Suprapubic skin (tissue), 4 donors: ENCODE data around the gene XXYLT1. TPM values are rescaled to one million over a fixed set of nuclear protein-coding genes. Genes with fewer than 3 reads are reported as not detected.

Source experiments
- DNase-seq, 2 donors: peaks; one replicate each; pipeline ENCODE4 v3.0.0-alpha.2; 2019; ENCODE audit warnings: low spot score in 2 of 2
- H3K27ac ChIP-seq: fragments of 200-600 bp; sonication (generic); one replicate; pipeline ENCODE4 v1.5.1; 2019
- H3K27me3 ChIP-seq: fragments of 200-600 bp; sonication (generic); one replicate; pipeline ENCODE4 v1.5.1; 2019
- H3K36me3 ChIP-seq: fragments of 200-600 bp; sonication (generic); one replicate; pipeline ENCODE4 v1.5.1; 2019
- H3K4me1 ChIP-seq: fragments of 200-600 bp; sonication (generic); one replicate; pipeline ENCODE4 v1.5.1; 2019
- H3K4me3 ChIP-seq: fragments of 200-600 bp; sonication (generic); one replicate; pipeline ENCODE4 v1.5.1; 2019; ENCODE audit warnings: mild to moderate bottlenecking
- H3K9me3 ChIP-seq: fragments of 200-600 bp; sonication (generic); one replicate; pipeline ENCODE4 v1.5.1; 2019
- EP300 ChIP-seq: sonication (generic); formaldehyde crosslinking; IDR thresholded peaks from one replicate; pipeline ENCODE4 v1.6.1; 2017; ENCODE audit warnings: antibody characterized with exemption
- POLR2A ChIP-seq, 2 donors: fragments of 450-650 bp; IDR thresholded peaks; one replicate each; pipeline ENCODE4 v1.6.1; 2017; ENCODE audit warnings: antibody characterized with exemption in 2 of 2, mild to moderate bottlenecking in 2 of 2, moderate library complexity in 2 of 2
- POLR2AphosphoS5 ChIP-seq, 3 donors: sonication (generic); formaldehyde crosslinking; IDR thresholded peaks; one replicate each; pipeline ENCODE4 v1.6.1; 2017; ENCODE audit warnings: antibody characterized with exemption in 3 of 3
- WGBS: methylation state at CpG from one replicate; pipeline ENCODE4 v1.1.5; 2018; 5-methylcytosine and 5-hydroxymethylcytosine counted together
- total RNA-seq, 4 donors: library from RNA; depleted of rRNA; stranded (reverse); fragments of >200 nt; gene quantifications; one replicate each; pipeline ENCODE4 v1.1.0, GENCODE V29; 2016
- TF ChIP-seq, protein P1 (sequence below), 2 donors: fragments of 200-600 bp in 1 of 2; fragments of 450-650 bp in 1 of 2; sonication (generic) in 1 of 2; IDR thresholded peaks; one replicate each; pipeline ENCODE4 v1.5.1; 2016 to 2019; ENCODE audit warnings: antibody characterized with exemption in 2 of 2, mild to moderate bottlenecking in 1 of 2, moderate library complexity in 1 of 2

XXYLT1 gene, protein sequence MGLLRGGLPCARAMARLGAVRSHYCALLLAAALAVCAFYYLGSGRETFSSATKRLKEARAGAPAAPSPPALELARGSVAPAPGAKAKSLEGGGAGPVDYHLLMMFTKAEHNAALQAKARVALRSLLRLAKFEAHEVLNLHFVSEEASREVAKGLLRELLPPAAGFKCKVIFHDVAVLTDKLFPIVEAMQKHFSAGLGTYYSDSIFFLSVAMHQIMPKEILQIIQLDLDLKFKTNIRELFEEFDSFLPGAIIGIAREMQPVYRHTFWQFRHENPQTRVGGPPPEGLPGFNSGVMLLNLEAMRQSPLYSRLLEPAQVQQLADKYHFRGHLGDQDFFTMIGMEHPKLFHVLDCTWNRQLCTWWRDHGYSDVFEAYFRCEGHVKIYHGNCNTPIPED
- 10 to 100 TPM in 2 of 4 donors, 1 to 10 TPM in 2; 8.0 to 19.4 (median 13.2) TPM for total RNA-seq

DNA sequence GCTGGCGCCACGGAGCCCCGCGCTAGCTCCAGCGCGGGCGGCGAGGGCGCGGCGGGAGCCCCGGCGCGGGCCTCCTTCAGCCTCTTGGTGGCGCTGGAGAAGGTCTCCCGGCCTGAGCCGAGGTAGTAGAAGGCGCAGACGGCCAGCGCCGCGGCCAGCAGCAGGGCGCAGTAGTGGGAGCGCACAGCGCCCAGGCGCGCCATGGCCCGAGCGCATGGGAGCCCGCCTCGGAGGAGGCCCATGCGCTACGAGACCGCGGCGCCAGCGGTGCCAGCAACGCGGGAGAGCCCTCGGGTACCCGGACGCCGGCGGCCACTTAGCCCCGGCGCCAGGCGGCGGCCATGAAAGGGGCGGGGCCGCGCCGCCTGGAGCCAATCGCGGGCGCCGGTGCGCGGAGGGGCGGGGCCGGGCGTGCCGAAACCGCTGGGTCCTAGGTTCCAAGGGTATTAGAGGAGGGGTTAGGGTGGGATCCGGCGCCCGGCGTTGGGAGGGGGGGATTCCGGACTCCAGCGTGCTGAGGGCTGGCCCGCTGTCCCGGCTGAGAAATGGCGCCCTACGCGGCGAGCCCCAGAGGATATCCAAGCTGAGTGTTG is at the start of gene XXYLT1:
Gene XXYLT1, minus strand, starts transcription at position 343 of the 593 bp plus-strand sequence. Its CDS starts 101 bp downstream, at position 242.
- peak; percentile 90 to 94 for DNase-seq
- no peak for TF ChIP-seq EP300
- TF ChIP-seq, protein P1, sequence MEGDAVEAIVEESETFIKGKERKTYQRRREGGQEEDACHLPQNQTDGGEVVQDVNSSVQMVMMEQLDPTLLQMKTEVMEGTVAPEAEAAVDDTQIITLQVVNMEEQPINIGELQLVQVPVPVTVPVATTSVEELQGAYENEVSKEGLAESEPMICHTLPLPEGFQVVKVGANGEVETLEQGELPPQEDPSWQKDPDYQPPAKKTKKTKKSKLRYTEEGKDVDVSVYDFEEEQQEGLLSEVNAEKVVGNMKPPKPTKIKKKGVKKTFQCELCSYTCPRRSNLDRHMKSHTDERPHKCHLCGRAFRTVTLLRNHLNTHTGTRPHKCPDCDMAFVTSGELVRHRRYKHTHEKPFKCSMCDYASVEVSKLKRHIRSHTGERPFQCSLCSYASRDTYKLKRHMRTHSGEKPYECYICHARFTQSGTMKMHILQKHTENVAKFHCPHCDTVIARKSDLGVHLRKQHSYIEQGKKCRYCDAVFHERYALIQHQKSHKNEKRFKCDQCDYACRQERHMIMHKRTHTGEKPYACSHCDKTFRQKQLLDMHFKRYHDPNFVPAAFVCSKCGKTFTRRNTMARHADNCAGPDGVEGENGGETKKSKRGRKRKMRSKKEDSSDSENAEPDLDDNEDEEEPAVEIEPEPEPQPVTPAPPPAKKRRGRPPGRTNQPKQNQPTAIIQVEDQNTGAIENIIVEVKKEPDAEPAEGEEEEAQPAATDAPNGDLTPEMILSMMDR (IDR thresholded peaks at IDR 0.05) = peak; percentile 18 to 83
- Histone ChIP-seq H3K27ac (peak within 1 kb of the TSS; percentile 85), H3K36me3 (no peaks in the 10 kb centered on the region), H3K27me3 (no peaks in the 10 kb centered on the region), H3K9me3 (no peaks in the 10 kb centered on the region), H3K4me1 (peaks cover 26% of the 10 kb centered on the region), H3K4me3 (peak within 1 kb of the TSS; percentile 73)
- WGBS = 1% methylated on average over 31 of the region's 75 CpGs

DNA sequence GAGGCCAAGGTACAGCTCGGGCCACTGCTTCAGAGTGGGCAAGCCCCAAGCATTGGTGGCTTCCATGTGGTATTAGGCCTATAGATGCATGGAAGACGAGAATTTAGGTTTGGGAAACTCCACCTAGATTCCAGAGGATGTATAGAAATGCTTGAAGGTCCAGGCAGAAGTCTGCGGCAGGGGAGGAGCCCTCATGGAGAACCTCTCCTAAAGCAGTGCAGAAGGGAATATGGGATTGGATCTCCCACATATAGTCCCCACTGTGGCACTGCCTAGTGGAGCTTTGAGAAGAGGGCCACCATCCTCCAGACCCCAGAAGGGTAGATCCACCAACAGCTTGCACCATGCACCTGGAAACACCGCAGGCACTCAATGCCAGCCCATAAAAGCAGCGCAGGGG is 48.1 kb upstream of the XXYLT1 start:
- WGBS = 100% methylated on average over 3 of the region's 5 CpGs
- no peak overlapping the region for H3K27ac ChIP-seq
- no peak overlapping the region for H3K4me3 ChIP-seq
- H3K27me3 ChIP-seq = no peaks in the 10 kb centered on the region
- H3K36me3 ChIP-seq = peaks cover 27% of the 10 kb centered on the region
- no peak for DNase-seq
- TF ChIP-seq, protein P1 (IDR thresholded peaks at IDR 0.05) = no peak
- TF ChIP-seq EP300 (no peak), POLR2AphosphoS5 (IDR thresholded peaks at IDR 0.05) (no peak), POLR2A (IDR thresholded peaks at IDR 0.05) (no peak)
- no peaks in the 10 kb centered on the region for H3K4me1 ChIP-seq
- no peaks in the 10 kb centered on the region for H3K9me3 ChIP-seq

DNA sequence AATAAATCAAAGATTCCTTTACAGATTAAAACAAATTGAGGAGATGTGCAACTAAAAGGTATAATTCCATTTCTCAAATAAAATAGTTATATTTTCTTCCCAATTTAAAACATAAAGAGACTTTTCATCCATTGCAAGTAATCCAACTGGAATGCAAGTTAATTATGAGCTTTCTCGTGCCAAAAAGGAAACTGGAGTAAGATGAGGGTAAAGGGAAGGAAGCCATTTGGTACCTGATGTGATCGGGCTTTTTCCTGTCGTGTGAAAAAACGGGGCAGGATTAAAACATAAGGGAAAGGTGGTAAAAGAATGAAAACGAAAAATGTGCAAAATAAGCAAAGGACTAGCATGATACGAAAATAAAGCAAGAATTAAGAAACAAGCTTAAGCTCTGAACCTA is 41.8 kb upstream of the XXYLT1 start:
- Histone ChIP-seq H3K36me3 (peaks cover 3% of the 10 kb centered on the region), H3K4me3 (no peak overlapping the region), H3K4me1 (no peaks in the 10 kb centered on the region), H3K9me3 (no peaks in the 10 kb centered on the region), H3K27ac (no peak overlapping the region), H3K27me3 (no peaks in the 10 kb centered on the region)
- TF ChIP-seq POLR2AphosphoS5 (IDR thresholded peaks at IDR 0.05) (no peak), EP300 (no peak), POLR2A (IDR thresholded peaks at IDR 0.05) (no peak)
- TF ChIP-seq, protein P1 (IDR thresholded peaks at IDR 0.05) = no peak
- no peak for DNase-seq
- WGBS = 77% methylated on average over 6 of the region's 6 CpGs

DNA sequence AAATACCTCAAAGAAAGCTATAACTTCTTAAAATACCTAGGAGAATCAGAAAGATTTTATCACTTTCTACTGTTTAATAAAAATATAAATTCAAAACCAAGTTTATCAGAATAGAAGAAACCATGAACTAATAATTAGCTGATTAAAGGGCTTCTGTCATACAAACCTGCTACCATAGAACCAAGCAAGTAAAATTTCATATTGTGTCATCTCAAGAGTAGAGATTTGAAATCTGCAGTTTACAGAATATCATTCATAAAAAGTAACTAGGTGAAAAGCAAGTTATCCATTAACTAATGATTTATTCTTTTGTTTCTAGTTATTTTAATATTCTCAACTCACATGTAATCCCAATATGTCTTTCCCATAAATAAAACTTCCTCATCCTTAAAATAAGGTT is 36.8 kb upstream of the XXYLT1 start:
- no peak for DNase-seq
- H3K27ac ChIP-seq = no peak overlapping the region
- no peaks in the 10 kb centered on the region for H3K9me3 ChIP-seq
- no peaks in the 10 kb centered on the region for H3K27me3 ChIP-seq
- TF ChIP-seq POLR2AphosphoS5 (IDR thresholded peaks at IDR 0.05) (no peak), EP300 (no peak), POLR2A (IDR thresholded peaks at IDR 0.05) (no peak)
- TF ChIP-seq, protein P1 (IDR thresholded peaks at IDR 0.05) = no peak
- peaks cover 20% of the 10 kb centered on the region for H3K36me3 ChIP-seq
- H3K4me3 ChIP-seq = no peak overlapping the region
- H3K4me1 ChIP-seq = no peaks in the 10 kb centered on the region

DNA sequence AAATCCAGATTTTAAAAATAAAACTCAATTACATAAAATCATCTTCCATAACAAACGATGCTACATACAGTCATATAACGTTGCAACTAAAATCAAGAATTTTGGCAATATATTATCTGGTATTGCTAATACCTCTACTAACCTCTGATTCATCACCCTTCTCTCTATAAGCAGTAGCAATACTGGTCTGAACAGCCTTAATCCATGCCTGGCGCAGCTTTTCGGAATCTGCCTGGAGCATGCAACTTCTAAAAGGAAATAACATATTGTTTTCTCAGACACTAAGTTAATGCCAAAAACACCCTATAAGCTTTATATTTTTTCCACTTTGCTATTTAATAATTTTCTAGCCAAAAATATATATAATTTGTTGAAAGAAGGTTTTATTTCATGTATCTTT is 35.4 kb upstream of the XXYLT1 start:
- H3K27me3 ChIP-seq = no peaks in the 10 kb centered on the region
- no peak for DNase-seq
- H3K4me1 ChIP-seq = no peaks in the 10 kb centered on the region
- WGBS = 89% methylated on average over 4 of the region's 4 CpGs
- H3K36me3 ChIP-seq = peaks cover 28% of the 10 kb centered on the region
- TF ChIP-seq, protein P1 (IDR thresholded peaks at IDR 0.05) = no peak
- no peak for TF ChIP-seq POLR2A (IDR thresholded peaks at IDR 0.05)
- H3K27ac ChIP-seq = no peak overlapping the region
- H3K9me3 ChIP-seq = no peaks in the 10 kb centered on the region
- no peak overlapping the region for H3K4me3 ChIP-seq
